Urinary bladder (tissue), 4 donors: ENCODE measurements around the gene SLC34A1. TPM values are rescaled to one million over a fixed set of nuclear protein-coding genes. Genes with fewer than 3 reads are reported as not detected.
"Not testable (repeated sequence)": the region's sequence is repeated elsewhere in the genome, so short reads cannot be mapped to it uniquely, and the experiment has no call there.

Source experiments
- DNase-seq: peaks from one replicate; pipeline ENCODE4 v3.0.0-alpha.2; 2015; ENCODE audit errors: extremely low spot score
- H3K27ac ChIP-seq: one replicate; pipeline ENCODE4 v1.5.1; 2013; ENCODE audit warnings: low read depth, mild to moderate bottlenecking, moderate library complexity
- H3K36me3 ChIP-seq: one replicate; pipeline ENCODE4 v1.6.1; 2013; ENCODE audit warnings: mild to moderate bottlenecking, moderate library complexity; ENCODE audit not compliant: insufficient read depth
- H3K4me1 ChIP-seq: one replicate; pipeline ENCODE4 v1.6.1; 2013; ENCODE audit warnings: mild to moderate bottlenecking, moderate library complexity; ENCODE audit not compliant: insufficient read depth
- H3K4me3 ChIP-seq: one replicate; pipeline ENCODE4 v1.5.1; 2013; ENCODE audit warnings: low read depth, low read length
- WGBS: extraction: QIAGEN DNeasy Blood & Tissue Kit; methylation state at CpG from one replicate; pipeline ENCODE4 v1.1.7; 2013; 5-methylcytosine and 5-hydroxymethylcytosine counted together
- polyA plus RNA-seq: library from polyadenylated mRNA; stranded (reverse); fragments of 200-250 nt; gene quantifications from one replicate; pipeline ENCODE4 v1.2.3, GENCODE V29; 2013
- total RNA-seq: library from RNA; depleted of rRNA; stranded (reverse); fragments of >200 nt; gene quantifications from one replicate; pipeline ENCODE4 v1.2.3, GENCODE V29; 2014
- donor health status: healthy with polysubstance abuse.
- donor health status: healthy.

SLC34A1 gene
- total and polyA plus RNA-seq, 2 donors: 0.04 TPM; not detected in 1

- Histone ChIP-seq H3K4me3 (no peak overlapping the region), H3K4me1 (no peaks in the 10 kb centered on the region), H3K36me3 (no peaks in the 10 kb centered on the region), H3K27ac (no peak overlapping the region)
- WGBS: 76% methylated on average over 5 of the region's 5 CpGs
- no peak for DNase-seq
Measured at GRCh38 chr5:177368869-177369644, 15.2 kb upstream of the SLC34A1 start.

DNA sequence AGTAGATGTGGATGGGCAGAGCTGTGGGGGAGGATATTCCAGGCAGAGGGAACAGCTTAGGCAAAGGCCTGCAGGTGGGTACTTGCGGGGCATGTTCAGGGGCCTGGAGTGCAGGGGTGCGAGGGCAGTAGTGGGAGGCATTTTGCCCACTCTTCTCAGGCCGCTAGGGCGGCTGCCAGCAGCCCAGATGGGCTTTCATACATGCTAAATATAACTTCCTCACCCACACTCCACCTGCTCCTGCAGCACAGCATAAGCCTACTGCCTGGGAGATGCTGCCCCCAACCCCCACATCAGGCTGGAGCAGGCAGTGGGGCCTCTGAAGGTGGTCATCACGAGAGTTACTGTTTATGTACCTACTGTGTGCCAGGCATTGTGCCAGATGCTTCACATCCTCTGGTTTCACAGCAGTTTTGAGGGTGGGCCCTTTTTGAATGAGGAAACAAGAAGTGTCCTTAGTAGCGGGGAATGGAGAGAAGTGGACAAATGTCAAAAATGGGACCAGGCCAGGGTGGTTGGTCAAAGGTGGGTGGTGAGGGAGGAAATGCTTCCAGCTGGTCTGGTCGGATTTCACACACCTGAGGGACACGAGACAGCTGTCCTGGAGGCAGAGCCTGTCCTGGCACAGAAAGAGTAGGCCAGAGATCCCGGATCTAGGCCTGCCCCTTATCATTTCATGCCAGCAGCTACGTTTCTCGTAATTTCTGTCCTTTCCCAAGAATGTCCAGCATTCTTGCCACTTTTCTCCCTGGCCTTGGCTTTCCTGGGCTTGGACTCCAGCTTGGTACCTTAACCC is 14.4 kb upstream of the SLC34A1 start:
- H3K4me3 ChIP-seq: no peak overlapping the region
- H3K4me1 ChIP-seq: no peaks in the 10 kb centered on the region
- no peaks in the 10 kb centered on the region for H3K36me3 ChIP-seq
- no peak overlapping the region for H3K27ac ChIP-seq
- DNase-seq: no peak
- 70% methylated on average over 11 of the region's 11 CpGs for WGBS

GRCh38 chr5:177370488-177371119 is 13.6 kb upstream of the SLC34A1 start:
- H3K36me3 ChIP-seq: no peaks in the 10 kb centered on the region
- 17% methylated on average over 42 of the region's 42 CpGs for WGBS
- no peaks in the 10 kb centered on the region for H3K4me1 ChIP-seq
- no peak overlapping the region for H3K27ac ChIP-seq
- H3K4me3 ChIP-seq: peak overlapping the region; percentile 34
- no peak for DNase-seq

GRCh38 chr5:177371120-177372033 is 12.9 kb upstream of the SLC34A1 start:
- 62% methylated on average over 26 of the region's 26 CpGs for WGBS

DNA sequence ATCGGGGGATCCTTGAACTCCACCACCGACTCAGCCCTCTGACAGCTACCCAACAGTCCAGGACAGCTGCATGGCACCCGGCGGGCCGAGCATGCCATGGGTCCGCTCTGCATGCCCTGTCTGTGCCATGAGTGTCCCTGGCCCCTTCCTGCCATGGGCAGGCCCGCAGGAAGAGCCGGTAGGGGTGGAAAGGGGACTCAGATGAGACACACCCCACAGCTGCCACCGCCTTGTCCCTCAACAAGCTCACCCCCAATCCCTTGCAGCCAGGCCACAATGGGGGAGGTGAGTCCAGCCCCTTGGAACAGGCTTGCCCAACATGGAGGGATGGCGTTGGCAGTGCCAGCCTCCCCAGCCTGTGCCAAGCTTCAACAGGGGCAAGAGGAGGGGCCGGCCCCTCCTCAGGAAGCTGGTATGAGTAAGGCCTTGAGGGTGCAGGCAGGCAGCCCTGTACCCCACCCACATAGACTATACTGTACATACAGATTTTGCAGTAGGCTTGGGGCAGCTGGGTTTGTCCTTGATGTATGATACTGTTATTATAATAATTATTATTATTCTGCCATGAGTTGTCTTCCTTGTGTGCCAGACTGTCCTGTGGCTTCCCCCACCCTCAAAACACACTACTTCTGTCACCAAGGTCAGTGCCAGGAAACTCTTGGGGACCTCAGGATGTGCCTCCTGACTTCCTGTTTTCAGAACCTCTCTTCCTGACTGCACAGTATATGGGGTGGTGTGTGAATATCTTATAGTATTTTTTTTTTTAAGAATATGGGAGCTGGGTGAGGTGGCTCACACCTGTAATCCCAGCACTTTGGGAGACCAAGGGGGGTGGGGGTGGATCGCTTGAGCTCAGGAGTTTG is 12.0 kb upstream of the SLC34A1 start:
- H3K27ac ChIP-seq: no peak overlapping the region
- H3K4me3 ChIP-seq: no peak overlapping the region
- H3K4me1 ChIP-seq: no peaks in the 10 kb centered on the region
- 87% methylated on average over 12 of the region's 12 CpGs for WGBS
- H3K36me3 ChIP-seq: no peaks in the 10 kb centered on the region
- no peak for DNase-seq

More at GRCh38 chr5:177371120-177372033, 12.9 kb upstream of the SLC34A1 start:
- Histone ChIP-seq H3K4me1 (no peaks in the 10 kb centered on the region), H3K36me3 (no peaks in the 10 kb centered on the region), H3K4me3 (peak overlapping the region; percentile 34), H3K27ac (no peak overlapping the region)
- no peak for DNase-seq

DNA sequence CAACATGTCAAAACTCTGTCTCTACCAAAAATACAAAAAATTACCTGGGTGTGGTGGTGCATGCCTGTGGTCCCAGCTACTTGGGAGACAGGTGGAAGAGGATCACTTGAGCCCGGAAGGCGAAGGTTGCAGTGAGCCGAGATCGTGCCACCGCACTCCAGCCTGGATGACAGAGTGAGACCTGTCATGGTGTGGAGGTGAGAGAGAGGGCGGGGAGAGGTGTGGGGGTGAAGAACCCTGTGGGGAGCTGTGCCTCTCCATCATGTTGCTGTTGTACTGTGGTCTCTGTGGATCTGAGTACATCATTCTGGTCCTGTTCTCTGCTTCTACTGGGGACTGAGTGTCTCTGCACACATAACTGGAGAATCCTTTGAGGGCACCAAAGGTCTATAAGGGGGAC is 11.3 kb upstream of the SLC34A1 start:
- Histone ChIP-seq H3K4me1 (no peaks in the 10 kb centered on the region), H3K36me3 (no peaks in the 10 kb centered on the region), H3K4me3 (no peak overlapping the region), H3K27ac (no peak overlapping the region)
- DNase-seq: no peak
- 95% methylated on average over 6 of the region's 6 CpGs for WGBS

DNA sequence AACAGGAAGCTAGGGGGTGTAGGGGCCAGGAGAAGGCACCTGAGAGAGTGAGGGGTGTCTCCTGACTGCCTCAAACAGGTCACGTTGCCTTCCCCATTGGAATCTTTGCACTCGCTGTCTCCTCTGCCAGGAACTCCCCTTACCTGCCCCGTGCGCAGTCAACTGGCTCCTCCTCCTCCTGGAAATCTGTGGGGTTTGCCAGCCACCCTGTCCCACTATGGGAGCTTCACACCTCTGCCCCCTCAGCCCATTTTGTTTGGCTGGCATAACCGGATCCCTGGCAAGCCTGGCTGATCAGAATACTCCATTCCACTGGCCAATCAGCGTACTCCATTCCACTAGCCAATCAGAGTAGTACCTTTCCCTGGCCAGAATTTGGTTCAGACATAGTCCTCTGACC is 10.4 kb upstream of the SLC34A1 start:
- Histone ChIP-seq H3K27ac (no peak overlapping the region), H3K4me1 (no peaks in the 10 kb centered on the region)
- WGBS: 40% methylated on average over 6 of the region's 6 CpGs

DNA sequence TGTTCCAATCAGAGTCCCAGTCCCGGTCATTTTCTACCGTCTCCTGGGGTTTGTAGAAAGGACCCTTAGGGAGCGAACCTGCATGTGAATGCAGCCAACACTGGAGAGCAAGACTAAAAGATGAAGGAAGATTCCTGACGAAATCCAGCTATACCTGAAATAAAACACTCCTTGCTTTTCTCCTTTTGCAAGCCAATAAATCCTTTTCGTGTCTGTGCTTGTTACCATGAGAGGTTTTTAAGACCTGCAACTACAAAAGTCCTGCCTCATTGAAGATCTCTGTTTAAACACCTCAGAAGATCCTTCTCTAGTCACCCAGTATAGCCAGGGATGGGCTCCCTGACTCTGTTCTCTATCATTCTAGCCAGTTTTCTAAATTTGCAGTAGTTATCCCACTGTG is 10.0 kb upstream of the SLC34A1 start:
- Histone ChIP-seq H3K27ac (no peak overlapping the region), H3K36me3 (no peaks in the 10 kb centered on the region), H3K4me1 (no peaks in the 10 kb centered on the region), H3K4me3 (no peak overlapping the region)
- DNase-seq: no peak
- WGBS: 56% methylated on average over 5 of the region's 5 CpGs

More for the DNA sequence above, 10.4 kb upstream of the SLC34A1 start:
- Histone ChIP-seq H3K36me3 (no peaks in the 10 kb centered on the region), H3K4me3 (no peak overlapping the region)
- DNase-seq: no peak

GRCh38 chr5:177375516-177375915 is 8.7 kb upstream of the SLC34A1 start:
- not testable (repeated sequence) for H3K36me3 ChIP-seq, H3K27ac ChIP-seq, H3K4me3 ChIP-seq, DNase-seq, H3K4me1 ChIP-seq
- 82% methylated on average over 5 of the region's 5 CpGs for WGBS

DNA sequence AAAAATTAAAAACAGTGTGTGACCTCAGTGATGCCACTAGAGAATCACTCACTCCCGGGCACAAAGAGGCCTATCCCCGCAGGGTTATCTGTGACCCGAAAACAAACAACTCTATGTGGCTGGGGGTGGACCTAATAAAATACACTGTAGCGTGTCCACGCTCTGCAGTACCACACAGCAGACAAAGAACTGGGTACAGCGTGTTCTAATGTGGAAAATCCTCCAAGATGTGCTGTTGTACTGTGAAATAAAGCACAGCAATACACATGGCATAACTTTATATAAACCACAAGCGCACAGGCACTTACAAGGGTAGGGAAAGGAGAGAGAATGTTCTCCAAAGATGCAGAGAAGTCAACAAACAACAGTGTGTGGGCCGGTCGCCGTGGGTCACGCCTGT is 8.1 kb upstream of the SLC34A1 start:
- WGBS: 82% methylated on average over 11 of the region's 11 CpGs
- no peaks in the 10 kb centered on the region for H3K4me1 ChIP-seq
- H3K27ac ChIP-seq: no peak overlapping the region
- DNase-seq: no peak
- no peaks in the 10 kb centered on the region for H3K36me3 ChIP-seq
- H3K4me3 ChIP-seq: no peak overlapping the region

DNA sequence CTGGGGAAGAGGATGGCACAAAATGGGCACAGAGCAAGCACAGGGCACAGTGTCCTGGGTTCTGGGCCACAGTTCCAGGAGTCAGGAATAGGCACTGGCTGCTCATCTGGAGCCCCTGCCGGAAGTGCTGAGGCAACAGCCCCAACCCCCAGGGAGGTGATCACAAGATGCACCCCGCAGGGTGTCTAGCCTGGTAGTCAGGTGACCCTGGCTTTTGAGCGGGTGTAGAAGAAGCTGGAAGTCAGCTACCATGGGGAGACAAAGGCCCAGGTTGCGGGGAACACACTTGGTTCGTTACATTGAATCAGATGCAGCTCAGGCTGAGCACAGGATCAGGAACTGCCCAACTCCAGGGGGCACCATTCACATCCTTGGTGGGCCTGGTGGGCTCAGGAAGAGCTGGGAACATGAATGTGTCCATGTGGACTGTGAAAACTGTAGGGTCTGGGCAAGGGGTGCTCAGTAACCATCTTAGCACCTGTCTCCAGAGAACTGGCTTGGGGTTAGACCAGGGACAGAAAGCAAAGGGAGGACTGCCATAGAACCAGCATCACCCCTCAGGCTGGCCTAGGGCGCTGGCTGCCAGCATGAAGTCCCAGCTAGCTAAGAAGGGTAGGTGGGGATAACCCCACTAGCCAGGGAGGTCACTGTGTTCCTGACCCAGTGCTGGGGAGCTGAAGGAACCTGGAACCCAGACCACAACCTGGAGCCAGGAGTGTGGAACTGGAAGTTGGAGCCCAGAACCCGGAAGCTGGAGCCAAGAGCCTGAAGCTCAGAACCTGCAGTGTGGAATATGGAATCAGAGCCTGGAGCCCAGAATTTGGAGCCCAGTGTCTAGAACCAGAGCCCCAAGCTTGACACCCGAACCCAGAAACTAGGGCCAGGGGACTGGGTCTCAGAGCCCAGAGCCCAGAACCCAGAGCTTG is 6.1 kb upstream of the SLC34A1 start:
- Histone ChIP-seq H3K36me3 (no peaks in the 10 kb centered on the region), H3K4me3 (no peak overlapping the region), H3K27ac (no peak overlapping the region), H3K4me1 (no peaks in the 10 kb centered on the region)
- WGBS: 82% methylated on average over 8 of the region's 8 CpGs
- DNase-seq: no peak
